Liver (tissue), 3 donors: Measurements from ENCODE around the gene RANBP6.

Experiments
- EGR1 ChIP-seq, 2 donors: IDR thresholded peaks; 2 replicates each; pipeline ENCODE4 v1.6.1; 2016 to 2018; ENCODE audit warnings: antibody characterized with exemption in 2 of 2, low read depth in 2 of 2
- FOXA1 ChIP-seq: IDR thresholded peaks from 2 replicates; pipeline ENCODE4 v1.6.1; 2016; ENCODE audit warnings: antibody characterized with exemption
- GABPA ChIP-seq, 2 donors: IDR thresholded peaks in 1 of 2; conservative IDR thresholded peaks in 1 of 2; 2 replicates each; pipeline ENCODE4 v1.6.1; 2016; ENCODE audit warnings: antibody characterized with exemption in 2 of 2, mild to moderate bottlenecking in 1 of 2, moderate library complexity in 1 of 2
- HNF4G ChIP-seq: IDR thresholded peaks from 2 replicates; pipeline ENCODE4 v1.6.1; 2016; ENCODE audit warnings: antibody characterized with exemption
- JUND ChIP-seq, 2 donors: IDR thresholded peaks; 2 replicates each; pipeline ENCODE4 v1.6.1; 2016; ENCODE audit warnings: antibody characterized with exemption in 2 of 2
- RAD21 ChIP-seq, 2 donors: IDR thresholded peaks; 2 replicates each; pipeline ENCODE4 v1.6.1; 2016; ENCODE audit warnings: antibody characterized with exemption in 2 of 2, mild to moderate bottlenecking in 2 of 2
- SP1 ChIP-seq: IDR thresholded peaks from 2 replicates; pipeline ENCODE4 v1.6.1; 2018; ENCODE audit warnings: antibody characterized with exemption, mild to moderate bottlenecking
- TAF1 ChIP-seq: conservative IDR thresholded peaks from 2 replicates; pipeline ENCODE4 v1.6.1; 2016; ENCODE audit warnings: antibody characterized with exemption, mild to moderate bottlenecking
- YY1 ChIP-seq: IDR thresholded peaks from 2 replicates; pipeline ENCODE4 v1.6.1; 2016; ENCODE audit warnings: antibody characterized with exemption, mild to moderate bottlenecking
- TF ChIP-seq, protein P1 (sequence below): fragments of 150-350 bp; IDR thresholded peaks from 2 replicates; pipeline ENCODE4 v1.5.1; 2017; ENCODE audit warnings: improper control_type of control experiment, low read depth, low read length; ENCODE audit not compliant: missing input control
- TF ChIP-seq, protein P2 (sequence below): IDR thresholded peaks from 2 replicates; pipeline ENCODE4 v1.6.1; 2016; ENCODE audit warnings: antibody characterized with exemption
- TF ChIP-seq, protein P3 (sequence below): IDR thresholded peaks from 2 replicates; pipeline ENCODE4 v1.6.1; 2016; ENCODE audit warnings: antibody characterized with exemption, mild to moderate bottlenecking
- TF ChIP-seq, protein P4 (sequence below): IDR thresholded peaks from 2 replicates; pipeline ENCODE4 v1.6.1; 2016; ENCODE audit warnings: antibody characterized with exemption
- donor health status: healthy.
- donor health status: healthy.

DNA sequence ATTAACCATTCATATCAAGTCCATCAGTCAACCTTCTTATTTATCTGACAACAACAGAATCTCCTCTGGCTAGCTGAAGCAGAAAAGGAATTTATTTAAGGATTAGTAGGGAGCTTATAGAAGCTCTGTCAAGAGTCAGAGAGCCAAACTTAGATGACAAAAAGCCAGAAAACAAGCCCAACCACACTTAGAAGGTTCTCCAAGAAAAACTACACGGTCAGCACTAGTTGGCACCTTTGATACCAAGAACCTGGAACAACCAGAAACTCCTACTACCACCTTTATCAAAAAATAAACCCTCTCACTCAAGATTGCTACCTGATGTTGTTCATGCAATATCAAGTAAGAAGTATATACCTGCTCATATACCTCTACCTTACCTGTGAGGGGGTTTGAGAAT lies 36.9 kb downstream of the RANBP6 start:
- TF ChIP-seq, protein P1, sequence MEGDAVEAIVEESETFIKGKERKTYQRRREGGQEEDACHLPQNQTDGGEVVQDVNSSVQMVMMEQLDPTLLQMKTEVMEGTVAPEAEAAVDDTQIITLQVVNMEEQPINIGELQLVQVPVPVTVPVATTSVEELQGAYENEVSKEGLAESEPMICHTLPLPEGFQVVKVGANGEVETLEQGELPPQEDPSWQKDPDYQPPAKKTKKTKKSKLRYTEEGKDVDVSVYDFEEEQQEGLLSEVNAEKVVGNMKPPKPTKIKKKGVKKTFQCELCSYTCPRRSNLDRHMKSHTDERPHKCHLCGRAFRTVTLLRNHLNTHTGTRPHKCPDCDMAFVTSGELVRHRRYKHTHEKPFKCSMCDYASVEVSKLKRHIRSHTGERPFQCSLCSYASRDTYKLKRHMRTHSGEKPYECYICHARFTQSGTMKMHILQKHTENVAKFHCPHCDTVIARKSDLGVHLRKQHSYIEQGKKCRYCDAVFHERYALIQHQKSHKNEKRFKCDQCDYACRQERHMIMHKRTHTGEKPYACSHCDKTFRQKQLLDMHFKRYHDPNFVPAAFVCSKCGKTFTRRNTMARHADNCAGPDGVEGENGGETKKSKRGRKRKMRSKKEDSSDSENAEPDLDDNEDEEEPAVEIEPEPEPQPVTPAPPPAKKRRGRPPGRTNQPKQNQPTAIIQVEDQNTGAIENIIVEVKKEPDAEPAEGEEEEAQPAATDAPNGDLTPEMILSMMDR: no peak
- TF ChIP-seq, protein P2, sequence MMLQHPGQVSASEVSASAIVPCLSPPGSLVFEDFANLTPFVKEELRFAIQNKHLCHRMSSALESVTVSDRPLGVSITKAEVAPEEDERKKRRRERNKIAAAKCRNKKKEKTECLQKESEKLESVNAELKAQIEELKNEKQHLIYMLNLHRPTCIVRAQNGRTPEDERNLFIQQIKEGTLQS: no peak
- TF ChIP-seq RAD21 (IDR thresholded peaks at IDR 0.05) (no peak), FOXA1 (no peak), JUND (IDR thresholded peaks at IDR 0.05) (no peak), HNF4G (no peak), SP1 (no peak), TAF1 (no peak), EGR1 (IDR thresholded peaks at IDR 0.05; ENCODE audit: low read depth in 2 of 2) (no peak), GABPA (IDR thresholded peaks at IDR 0.05 in 1 of 2, conservative IDR thresholded peaks at IDR 0.05 in 1 of 2) (no peak), YY1 (no peak)
- TF ChIP-seq, protein P3, sequence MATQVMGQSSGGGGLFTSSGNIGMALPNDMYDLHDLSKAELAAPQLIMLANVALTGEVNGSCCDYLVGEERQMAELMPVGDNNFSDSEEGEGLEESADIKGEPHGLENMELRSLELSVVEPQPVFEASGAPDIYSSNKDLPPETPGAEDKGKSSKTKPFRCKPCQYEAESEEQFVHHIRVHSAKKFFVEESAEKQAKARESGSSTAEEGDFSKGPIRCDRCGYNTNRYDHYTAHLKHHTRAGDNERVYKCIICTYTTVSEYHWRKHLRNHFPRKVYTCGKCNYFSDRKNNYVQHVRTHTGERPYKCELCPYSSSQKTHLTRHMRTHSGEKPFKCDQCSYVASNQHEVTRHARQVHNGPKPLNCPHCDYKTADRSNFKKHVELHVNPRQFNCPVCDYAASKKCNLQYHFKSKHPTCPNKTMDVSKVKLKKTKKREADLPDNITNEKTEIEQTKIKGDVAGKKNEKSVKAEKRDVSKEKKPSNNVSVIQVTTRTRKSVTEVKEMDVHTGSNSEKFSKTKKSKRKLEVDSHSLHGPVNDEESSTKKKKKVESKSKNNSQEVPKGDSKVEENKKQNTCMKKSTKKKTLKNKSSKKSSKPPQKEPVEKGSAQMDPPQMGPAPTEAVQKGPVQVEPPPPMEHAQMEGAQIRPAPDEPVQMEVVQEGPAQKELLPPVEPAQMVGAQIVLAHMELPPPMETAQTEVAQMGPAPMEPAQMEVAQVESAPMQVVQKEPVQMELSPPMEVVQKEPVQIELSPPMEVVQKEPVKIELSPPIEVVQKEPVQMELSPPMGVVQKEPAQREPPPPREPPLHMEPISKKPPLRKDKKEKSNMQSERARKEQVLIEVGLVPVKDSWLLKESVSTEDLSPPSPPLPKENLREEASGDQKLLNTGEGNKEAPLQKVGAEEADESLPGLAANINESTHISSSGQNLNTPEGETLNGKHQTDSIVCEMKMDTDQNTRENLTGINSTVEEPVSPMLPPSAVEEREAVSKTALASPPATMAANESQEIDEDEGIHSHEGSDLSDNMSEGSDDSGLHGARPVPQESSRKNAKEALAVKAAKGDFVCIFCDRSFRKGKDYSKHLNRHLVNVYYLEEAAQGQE: no peak
- TF ChIP-seq, protein P4, sequence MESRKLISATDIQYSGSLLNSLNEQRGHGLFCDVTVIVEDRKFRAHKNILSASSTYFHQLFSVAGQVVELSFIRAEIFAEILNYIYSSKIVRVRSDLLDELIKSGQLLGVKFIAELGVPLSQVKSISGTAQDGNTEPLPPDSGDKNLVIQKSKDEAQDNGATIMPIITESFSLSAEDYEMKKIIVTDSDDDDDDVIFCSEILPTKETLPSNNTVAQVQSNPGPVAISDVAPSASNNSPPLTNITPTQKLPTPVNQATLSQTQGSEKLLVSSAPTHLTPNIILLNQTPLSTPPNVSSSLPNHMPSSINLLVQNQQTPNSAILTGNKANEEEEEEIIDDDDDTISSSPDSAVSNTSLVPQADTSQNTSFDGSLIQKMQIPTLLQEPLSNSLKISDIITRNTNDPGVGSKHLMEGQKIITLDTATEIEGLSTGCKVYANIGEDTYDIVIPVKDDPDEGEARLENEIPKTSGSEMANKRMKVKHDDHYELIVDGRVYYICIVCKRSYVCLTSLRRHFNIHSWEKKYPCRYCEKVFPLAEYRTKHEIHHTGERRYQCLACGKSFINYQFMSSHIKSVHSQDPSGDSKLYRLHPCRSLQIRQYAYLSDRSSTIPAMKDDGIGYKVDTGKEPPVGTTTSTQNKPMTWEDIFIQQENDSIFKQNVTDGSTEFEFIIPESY: no peak
